ENCODE data around the gene RNF213. TPM values are rescaled to one million over a fixed set of nuclear protein-coding genes. Genes with fewer than 3 reads are reported as not detected.

The RNF213 gene
- total RNA-seq, 1 donor: 198 TPM

GRCh38 chr17:80337195-80337895 lies 76.7 kb downstream of the RNF213 start:
- DNase-seq (ENCODE audit: low read depth): no peak

GRCh38 chr17:80339118-80339517 lies 78.5 kb downstream of the RNF213 start:
- H3K4me3 ChIP-seq (ENCODE audit: low read depth, low read length): no peak overlapping the region
- no peak for TF ChIP-seq CTCF (IDR thresholded peaks at IDR 0.05; ENCODE audit: insufficient read depth, low read depth, low read length)
- no peak for DNase-seq (ENCODE audit: low read depth)

More at GRCh38 chr17:80337195-80337895, 76.7 kb downstream of the RNF213 start:
- TF ChIP-seq CTCF (IDR thresholded peaks at IDR 0.05; ENCODE audit: insufficient read depth, low read depth, low read length): no peak
- no peak overlapping the region for H3K4me3 ChIP-seq (ENCODE audit: low read depth, low read length)

- no peak for TF ChIP-seq CTCF (IDR thresholded peaks at IDR 0.05; ENCODE audit: insufficient read depth, low read depth, low read length)
- DNase-seq (ENCODE audit: low read depth): no peak
- no peak overlapping the region for H3K4me3 ChIP-seq (ENCODE audit: low read depth, low read length)
These were observed 79.2 kb downstream of the RNF213 start for GRCh38 chr17:80339731-80340456.

- TF ChIP-seq CTCF (IDR thresholded peaks at IDR 0.05; ENCODE audit: insufficient read depth, low read depth, low read length): no peak
- DNase-seq (ENCODE audit: low read depth): no peak
- H3K4me3 ChIP-seq (ENCODE audit: low read depth, low read length): no peak overlapping the region
These were observed 84.7 kb downstream of the RNF213 start for GRCh38 chr17:80345321-80345720.

GRCh38 chr17:80345841-80346497 lies 85.3 kb downstream of the RNF213 start:
- no peak for TF ChIP-seq CTCF (IDR thresholded peaks at IDR 0.05; ENCODE audit: insufficient read depth, low read depth, low read length)
- H3K4me3 ChIP-seq (ENCODE audit: low read depth, low read length): no peak overlapping the region

GRCh38 chr17:80346498-80347275 lies 86.0 kb downstream of the RNF213 start:
- no peak for DNase-seq (ENCODE audit: low read depth)
- no peak overlapping the region for H3K4me3 ChIP-seq (ENCODE audit: low read depth, low read length)
- no peak for TF ChIP-seq CTCF (IDR thresholded peaks at IDR 0.05; ENCODE audit: insufficient read depth, low read depth, low read length)

More at GRCh38 chr17:80345841-80346497, 85.3 kb downstream of the RNF213 start:
- DNase-seq (ENCODE audit: low read depth): no peak

All from fibroblast of villous mesenchyme (primary cell).